Mesangial cell (primary cell): ENCODE measurements around the gene MED10. TPM values are rescaled to one million over a fixed set of nuclear protein-coding genes. Genes with fewer than 3 reads are reported as not detected.

Experiments
- total RNA-seq: library from RNA; depleted of rRNA; stranded (reverse); fragments of >200 nt; gene quantifications from 2 replicates; pipeline ENCODE4 v1.2.3, GENCODE V29; 2015

Gene MED10, protein sequence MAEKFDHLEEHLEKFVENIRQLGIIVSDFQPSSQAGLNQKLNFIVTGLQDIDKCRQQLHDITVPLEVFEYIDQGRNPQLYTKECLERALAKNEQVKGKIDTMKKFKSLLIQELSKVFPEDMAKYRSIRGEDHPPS
- total RNA-seq = 17.7 and 18.9 TPM in 2 replicates

DNA sequence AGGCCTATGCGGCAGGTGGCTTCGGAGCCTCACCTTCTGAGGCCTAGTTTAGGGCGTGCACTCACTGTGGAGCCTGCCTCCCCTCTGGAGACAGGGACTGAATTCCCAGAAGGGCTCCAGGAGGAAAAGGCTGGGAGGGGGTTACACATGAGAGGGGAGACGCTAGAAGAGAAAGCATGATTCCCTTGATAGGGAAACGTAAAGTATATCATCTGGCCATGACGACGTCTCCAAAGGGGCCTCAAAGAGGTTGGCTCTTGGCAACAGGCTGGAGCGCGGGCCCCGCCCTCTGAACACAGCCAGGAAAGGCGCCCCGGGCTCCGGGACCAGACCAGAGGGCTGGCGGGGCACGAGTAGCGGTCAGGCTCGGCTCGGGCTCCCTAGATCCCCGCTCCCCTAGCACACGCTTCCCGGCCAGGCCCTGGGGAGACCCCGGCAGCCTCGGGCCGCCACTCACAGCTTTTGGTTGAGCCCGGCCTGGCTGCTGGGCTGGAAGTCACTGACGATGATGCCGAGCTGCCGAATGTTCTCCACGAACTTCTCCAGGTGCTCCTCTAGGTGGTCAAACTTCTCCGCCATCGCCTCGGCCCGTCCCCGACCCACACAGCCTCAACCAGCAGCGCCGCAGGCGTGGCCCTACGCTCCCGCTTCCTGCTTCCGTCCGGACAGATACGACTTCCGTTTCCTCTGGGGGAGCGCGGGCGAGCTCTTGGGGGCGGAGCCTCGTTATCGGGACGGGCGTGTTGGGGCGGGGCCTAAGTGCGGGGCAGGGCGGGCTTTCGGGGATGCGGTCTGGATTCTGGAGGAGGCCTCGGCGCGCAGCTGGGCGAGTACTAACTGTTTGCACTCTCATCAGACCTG is at the start of gene MED10:
MED10 (minus strand) TSS at position 643 of the 861 bp plus-strand sequence; CDS start at position 579, 64 bp downstream.

Other genes with a start within 250 kb of the MED10 start
- gene UBE2QL1, start 70.3 kb upstream of the MED10 start, total RNA-seq = not detected in 2 replicates